UCSD-AML1 (cell line): ENCODE measurements around the gene MAP1LC3A.

Experiments used
- DNase-seq: peaks from one replicate; lab custom pipeline; 2025; ENCODE audit not compliant: unreplicated experiment; lab: John Stamatoyannopoulos, UW

Gene MAP1LC3A

DNA sequence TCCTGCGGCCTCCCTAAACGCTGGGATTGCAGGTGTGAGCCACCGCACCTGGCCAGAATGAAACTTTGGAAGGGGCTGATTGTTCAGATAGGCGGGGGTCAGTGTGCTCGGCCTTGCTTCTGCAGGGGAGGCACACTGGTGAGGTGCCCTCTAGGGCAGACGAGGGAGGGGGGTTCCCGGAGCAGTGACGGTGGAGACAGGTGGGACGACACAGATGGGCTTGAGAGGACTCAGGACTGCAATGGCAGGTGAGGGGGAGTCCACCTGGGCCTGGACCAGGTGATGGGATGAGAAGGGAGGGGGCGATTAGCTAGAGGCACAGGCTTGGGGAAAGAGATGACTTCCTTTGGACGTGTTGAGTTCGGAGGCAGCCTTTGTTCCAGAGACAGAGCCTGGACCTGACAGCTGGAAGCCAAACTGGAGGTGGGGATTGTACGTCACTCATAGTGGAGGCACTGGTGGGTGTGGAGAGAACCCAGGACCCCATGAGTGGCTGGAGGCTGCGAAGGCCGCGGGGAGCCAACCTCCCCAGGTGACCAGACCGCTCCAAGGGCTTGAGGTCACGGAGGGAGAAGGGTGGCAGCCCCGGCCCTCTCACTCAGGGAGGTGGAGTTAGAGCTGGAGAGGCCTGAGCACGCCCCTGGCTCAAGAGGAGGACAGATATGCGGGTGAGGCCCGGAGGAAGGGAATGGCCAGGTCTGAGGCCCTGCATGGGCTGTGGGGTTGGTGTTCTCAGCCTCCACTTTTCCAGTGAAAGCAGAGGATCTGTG lies 10.5 kb upstream of the MAP1LC3A start:
- DNase-seq, result no peak

DNA sequence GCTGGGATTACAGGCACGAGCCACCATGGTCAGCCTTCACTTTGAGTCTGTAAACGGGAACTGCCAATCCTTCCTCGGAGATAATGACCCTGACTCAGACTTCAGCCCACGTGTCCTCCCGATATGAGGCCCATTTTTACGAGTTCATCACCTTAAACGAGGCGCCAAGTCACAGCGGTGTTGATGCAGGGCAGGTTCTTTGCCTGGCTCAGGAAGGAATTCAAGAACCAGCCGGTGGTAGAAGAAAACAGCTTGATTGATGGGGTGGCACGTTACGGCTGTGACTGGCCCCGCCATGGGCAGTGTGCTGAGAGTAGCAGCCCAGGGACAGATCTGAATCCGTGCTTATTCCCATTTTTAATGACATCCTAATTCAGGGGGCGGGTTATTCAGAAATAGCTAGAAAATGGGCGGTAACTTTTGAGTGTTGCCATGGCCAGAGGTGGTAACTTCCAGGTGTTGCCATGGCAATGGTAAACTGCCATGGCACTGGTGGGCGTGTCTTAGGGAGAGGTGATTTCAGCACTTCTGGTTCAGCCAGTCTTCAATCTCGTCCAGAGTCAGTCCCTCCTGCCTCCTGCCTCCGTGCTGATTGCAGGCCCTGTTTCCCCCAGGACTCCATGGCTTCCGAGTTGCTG lies 9.1 kb upstream of the MAP1LC3A start:
- DNase-seq, result no peak

DNA sequence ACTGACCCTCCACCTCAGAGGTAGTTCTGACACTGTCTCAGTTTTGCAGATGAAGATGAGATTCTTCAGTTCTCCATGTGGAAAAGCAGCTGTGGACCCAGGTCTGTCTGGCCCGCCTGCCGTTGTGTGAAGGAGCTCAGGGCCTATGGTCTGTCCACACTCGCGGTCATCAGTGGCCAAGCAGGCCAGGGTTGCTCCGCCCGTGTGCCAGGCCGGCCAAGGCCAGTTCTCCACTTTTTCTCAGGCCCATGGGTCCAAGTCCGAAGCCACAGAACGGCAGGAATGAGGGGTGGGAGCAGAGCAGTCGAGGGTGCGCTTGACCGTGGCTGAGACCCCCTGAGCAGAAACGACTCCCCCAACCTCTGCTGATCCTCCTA lies 8.6 kb upstream of the MAP1LC3A start:
- no peak for DNase-seq

DNA sequence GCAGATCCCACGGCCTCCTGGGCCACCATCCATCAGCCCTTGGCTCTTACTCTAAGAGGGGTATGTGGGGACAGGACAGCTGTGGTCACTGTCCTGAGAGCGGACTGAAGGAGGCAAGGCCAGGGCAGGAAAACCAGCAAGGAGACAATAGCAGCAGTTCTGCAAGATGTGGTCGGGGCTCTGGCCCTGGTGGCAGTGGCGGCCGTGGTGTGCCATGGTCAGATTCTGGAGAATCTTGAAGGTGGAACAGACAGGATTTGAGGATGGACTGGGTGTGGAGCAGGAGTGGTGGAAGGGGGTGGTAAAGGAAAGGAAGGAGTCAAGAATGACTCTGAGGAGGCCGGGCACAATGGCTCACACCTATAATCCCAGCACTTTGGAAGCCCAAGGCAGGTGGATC lies 5.9 kb upstream of the MAP1LC3A start:
- DNase-seq, result no peak

DNA sequence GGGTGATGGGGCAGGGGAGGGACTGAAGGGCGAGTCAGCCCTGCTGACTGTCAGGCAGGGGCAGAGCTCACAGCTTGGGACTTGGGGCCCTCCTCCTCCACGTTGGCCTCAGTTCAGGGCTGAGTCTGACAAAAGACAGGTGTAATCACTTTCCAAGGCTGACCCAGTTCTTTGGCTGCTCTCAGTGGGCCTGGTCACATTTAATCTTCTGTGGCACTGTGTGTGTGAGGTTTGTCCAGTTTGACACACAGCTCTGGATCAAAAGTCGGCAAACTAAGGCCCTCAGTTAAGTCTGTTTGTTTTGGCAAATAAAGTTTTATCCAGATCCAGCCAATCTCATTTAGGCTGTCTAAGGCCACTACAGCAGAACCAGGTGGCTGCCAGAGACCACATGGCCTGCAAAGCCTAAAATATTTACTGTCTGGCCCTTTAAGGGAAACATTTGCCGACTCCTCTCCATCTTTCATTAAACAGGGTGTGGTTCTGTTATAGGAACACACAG lies 5.1 kb upstream of the MAP1LC3A start:
- DNase-seq, result no peak

DNA sequence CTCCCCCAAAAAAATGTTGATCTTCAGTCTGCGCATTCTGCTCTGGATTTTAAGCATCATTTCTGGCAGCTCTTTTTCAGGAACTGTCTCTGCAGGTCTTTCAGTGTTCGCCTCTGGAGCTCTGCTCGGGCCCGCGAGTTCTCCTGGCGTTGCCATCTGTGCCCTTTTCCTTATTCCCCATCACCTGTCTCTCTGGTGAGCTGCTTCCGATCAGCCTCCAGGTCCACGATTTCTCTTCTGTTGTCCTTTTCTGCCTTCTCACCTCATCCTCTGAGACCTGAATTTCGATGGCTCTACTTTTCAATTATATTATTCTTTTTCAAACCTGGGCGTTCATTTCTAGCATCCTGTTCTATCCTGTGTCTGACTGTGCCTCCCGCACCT lies 590 bp upstream of the MAP1LC3A start:
- DNase-seq, result no peak

DNA sequence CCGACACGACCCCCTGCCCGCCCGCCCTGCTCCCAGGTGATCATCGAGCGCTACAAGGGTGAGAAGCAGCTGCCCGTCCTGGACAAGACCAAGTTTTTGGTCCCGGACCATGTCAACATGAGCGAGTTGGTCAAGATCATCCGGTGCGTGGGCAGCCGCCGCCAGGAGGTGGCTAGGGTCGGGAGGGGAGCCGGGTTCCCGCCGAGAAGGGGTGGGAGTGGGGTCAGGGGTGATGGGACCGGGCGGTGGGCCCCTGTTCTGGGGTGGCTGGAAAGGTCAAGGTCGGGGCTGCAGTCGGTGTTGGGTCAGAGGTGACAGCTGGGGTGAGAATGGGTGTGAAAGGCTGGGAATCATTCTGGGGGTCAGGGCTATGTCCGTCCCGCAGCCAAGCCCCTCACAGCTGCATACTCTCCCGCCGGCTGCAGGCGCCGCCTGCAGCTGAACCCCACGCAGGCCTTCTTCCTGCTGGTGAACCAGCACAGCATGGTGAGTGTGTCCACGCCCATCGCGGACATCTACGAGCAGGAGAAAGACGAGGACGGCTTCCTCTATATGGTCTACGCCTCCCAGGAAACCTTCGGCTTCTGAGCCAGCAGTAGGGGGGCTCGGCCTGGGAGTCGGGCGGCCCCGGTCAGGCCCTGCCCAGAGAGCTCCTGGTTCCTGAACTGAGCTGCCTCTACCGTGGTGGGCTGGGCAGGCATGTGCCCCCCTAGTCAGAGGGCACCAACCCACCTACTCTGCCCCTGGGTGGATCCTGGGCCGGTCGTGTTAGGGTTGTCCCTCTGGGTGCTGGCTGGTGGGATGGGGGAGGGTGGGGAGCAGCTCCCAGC lies 1.0 kb downstream of the MAP1LC3A start:
- DNase-seq, result no peak

DNA sequence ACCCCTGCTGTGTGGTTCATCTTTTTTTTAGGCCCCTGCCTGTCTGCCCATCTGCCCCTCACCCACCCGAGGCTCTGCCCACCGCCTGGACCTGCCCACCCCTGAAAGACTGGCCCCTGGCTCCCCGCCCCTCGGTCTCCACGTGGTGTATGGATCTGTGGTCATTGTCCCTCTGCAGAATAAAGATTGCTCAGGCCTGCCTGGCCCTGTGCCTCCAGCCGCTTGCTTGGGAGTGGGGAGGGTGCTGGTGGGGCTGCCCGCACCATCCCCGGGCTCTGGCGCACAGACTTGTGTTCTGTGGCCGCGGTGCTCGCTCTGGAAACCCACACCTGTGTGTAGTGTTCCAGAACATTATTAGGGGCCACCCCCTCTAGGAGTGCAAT lies 1.6 kb downstream of the MAP1LC3A start:
- no peak for DNase-seq

DNA sequence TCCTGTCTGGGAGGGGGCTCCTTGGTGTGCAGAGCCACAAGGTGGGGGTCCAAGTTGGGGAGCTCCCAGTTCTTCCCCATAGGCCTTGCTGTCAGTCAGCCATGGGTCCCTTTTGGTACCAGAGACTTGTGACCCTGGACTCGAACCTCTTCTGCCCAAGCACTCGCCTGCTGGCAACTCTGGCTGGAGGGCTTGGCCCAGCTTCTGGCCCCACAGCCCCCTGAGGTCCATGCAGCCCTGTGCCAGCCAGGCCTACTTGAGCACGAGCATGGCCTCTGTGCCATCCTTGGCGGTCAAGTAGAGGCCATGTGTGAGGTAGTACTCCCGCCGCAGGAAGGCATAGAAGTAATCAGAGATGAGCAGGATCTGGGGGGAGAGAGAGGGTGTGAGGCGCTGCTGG lies 2.1 kb downstream of the MAP1LC3A start:
- no peak for DNase-seq

DNA sequence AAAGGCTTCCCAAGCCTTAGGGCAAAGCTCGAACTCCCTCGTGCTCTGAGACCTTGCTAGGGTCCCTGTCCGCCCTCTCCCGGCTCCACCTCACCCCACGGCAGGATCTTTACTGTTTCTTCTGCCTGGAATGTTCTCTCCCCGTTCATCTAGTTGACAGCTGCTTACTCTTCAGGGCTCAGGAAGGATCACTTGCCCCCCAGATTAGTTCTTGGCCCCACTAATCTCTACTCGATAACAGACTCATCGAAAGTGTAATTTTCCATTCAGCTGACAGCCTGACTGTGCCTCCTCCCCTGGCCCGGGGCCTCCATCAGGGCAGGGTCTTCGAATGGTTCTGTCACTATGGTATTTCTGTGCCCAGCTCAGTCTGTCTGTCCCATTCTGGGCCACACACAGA lies 3.1 kb downstream of the MAP1LC3A start:
- no peak for DNase-seq

DNA sequence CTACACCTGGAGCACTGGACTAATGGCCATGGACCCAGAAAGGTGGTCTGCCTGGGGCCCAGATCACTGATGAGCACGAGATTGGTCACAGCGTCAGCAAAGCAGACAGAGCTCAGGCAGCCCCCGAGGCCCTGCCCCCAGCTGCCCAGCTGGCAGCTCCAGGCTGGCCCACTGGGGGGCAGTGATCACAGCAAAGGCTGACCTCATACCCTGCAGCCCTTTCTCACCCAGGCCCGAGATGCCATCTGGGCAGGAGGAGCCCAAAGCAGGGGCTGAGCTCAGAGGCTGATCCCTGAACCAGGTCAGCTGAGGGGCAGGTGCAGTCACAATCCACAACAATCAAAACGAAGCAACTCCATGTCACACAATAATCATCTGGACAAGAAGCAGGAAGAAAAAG lies 4.1 kb downstream of the MAP1LC3A start:
- DNase-seq, result peak; percentile 38

DNA sequence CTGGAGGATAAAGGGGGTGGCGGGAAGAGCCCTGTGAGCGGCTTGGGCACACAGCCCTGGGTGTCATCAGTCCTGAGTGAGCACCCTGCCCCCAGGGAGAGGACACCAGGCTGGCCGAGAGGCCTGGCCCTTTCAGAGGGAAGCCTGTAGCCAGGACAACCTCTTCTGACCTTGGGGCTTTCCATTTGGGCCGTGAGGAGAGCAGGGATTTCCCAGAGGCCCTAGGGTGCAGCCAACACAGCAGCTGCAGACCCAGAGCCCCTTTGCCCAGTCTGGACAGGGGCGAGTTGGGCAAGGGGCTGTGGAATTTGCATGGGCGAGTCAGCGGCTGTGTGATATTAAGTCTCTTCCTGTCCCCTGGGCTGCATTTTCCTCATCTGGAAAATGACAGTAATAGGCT lies 6.3 kb downstream of the MAP1LC3A start:
- no peak for DNase-seq

DNA sequence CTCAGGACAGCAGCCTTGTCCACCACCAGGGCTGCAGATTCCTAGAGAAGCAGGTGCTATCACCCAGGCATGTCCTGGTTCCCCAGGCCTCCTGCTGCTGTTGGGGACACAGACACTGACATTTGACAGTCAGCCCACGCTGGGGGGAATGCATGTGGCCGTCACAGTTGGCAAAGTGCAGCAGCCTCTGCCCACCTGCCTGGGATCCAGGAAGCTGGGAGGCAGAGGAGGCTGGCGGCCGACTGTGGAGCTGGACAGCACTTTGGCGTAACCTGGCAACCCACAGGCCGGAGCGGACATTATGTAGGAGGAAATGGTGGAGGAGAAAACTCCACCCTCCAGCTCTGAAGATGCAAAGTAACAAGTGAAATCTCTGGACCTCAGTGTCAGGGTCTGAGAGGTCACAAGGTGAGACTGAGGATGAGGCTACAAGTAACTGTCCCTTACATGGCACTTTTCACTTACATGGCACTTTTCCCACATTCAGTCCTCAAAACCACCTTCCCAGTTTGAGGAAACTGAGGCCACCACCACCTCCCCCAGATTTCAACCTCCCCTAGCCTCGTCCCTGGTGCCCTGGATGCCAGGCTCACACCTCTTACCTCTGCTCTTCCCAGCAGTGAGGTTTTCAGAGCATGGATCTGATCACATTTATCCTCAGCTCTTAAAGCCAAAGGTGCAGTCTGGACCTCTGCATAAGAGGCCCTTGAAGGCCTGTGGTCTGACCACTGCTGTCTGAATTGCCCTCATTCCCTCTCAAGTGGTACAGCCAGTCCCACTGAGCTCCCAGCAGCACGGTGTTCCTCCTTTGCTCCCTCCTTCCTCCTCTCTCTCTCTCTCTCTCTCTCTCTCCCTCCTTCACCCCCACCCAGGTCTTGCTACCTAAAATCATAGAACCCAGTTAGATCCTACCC lies 8.7 kb downstream of the MAP1LC3A start:
- DNase-seq, result no peak

DNA sequence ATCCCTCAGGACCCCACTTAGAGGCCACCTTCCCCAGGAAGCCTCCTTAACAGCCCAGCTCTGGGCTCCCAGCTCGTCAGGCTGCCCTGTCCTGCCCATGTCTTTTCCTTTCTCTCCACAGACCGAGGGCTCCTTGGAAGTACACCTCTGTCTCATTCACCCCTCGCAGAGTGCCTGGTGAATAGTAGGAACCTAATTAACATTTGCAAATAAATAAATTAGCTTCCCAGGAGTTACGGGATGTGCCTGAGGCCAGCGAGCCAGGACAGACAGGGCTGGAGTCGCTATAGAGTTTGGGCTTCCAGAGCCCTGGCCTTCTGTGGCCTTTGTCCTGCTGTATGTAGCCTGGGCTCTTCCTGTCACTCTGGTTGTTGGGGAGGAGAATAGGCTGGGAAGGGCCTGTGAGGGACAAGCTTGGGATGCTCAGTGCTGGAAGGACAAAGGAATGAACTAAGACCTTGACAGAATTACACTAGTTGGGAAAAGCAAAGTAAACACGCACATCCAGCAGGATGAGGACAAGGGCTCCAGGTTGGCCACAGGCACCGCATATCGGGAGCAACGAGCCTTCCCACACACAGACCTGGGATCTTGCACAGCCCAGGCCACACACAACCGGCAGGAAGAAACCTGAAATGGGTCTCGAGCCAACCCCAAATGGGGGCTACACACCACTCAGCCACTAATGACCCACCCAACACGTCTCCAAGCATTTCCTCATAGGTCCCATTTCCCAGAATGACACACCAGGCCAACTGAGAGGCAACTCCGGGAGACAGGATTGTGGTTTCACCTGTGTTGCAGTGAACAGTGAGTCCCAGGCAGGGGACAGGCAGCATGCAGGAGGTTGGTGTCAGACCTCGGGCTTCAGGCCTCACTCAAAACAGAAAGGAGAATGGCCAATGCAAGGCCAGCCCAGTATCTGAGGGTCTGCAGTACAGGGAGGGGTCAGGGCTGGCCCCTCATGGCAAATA lies 9.7 kb downstream of the MAP1LC3A start:
- no peak for DNase-seq

DNA sequence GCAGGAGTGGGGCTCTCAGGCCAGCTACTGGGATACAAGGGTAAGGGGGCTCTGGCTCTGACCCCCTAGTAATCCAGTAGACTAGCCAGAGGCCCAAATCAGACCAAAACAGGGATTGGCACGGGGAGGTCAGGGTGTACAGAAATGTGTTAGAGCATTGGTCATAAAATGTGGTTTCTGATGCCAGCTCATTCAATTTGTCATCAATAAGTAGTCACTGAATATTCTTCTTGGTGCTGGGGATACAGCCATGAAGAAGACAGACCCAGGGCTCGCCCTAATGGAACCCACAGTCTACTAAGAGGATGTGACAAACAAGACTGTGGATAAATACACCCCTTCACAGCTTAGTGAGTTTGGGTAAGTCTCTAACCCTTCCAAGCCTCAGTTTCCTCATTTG lies 11.1 kb downstream of the MAP1LC3A start:
- no peak for DNase-seq

DNA sequence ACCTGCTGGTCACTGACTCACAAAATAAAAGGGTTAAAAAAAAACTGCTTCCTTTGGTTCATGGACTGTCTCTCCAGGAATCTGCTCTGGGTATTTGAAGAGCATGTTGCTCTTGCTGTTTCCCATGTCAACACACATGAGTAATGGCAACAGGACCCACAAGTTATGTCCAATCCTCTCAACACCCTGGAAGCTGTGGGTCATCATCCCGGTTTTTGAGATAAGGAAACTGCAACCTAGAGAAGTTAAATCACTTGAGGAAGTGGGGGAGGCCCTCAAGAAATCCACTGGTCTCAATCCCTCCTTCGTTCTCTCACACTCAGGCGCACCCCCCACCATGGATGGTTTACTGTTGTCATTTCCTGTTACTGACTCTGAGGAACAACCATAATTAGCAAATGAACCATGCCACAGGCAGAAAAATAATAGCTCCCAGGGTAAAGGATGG lies 12.4 kb downstream of the MAP1LC3A start:
- DNase-seq, result peak; percentile 49

DNA sequence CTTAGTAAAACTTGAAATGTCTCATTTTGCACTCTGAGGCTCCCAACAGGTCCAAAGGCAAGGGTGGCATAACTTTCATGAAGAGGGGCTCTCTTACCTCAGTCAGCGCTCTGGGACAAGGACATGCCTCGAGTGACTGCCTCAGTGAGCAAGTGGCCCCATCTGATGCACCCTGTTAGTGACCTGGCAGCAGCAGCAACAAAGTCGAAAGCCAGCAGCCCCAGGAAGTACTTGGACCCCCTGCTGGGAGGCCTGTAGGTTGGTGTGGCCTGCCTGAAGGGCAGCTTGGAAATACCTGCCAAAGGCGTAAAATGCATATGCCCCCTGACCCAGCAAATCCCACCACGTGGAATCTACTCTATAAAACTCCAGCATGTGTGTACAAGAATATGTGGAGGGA lies 13.2 kb downstream of the MAP1LC3A start:
- no peak for DNase-seq

DNA sequence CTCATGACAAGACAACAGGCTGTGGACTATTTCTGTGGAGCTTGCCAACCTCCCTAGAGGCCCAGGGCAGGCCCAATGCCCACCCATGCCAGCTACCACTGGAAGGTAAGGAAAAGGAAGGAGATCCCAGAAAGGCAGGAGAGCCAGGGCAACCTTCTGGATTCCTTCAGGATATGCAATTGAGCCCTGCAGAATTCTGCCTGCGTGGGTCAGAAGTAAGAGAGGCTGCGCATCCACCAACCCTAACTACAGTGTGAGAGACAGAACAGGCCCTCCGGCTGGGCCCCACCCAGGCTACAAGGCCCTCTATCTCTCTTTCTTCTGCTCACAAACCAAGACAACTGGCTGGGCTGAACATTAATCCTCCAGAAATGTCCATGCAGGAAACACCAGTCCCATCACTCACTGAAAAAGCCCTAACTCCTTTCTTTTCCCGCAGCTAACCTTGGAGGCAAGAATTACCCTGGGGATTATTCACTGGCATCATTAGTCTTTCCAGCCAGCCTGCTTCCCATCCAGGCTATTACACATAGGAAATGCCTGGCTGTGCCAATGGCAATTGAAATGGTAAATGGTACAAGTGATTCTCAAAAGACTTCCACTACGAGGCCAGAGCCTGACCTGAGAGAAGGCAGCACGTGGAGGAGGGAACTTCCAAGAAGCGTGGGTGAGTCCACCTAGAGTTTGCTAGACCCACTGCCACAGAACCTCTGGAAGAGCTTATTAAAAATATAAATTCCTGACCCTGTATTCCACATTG lies 15.2 kb downstream of the MAP1LC3A start:
- DNase-seq, result no peak

DNA sequence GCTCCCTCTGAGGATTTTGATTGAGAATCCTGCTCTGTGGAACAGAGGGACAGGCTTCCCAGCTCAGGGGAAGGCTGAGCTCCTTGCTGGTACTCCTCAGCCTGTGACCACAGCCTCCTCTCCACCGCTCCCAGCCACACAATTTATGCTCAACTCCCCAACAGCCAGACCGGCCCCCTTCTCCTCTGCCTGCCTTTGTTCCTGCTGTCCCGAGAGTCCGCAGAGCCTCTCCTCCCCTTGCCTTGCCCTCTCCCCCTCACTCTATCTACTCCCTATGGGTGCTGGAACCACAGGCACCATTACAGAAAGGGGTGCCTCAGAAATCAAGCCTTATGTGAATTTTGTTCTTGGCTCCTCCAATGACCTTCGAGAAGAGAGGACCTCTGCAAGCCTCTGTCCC lies 15.9 kb downstream of the MAP1LC3A start:
- DNase-seq, result no peak
